HCT116 (cell line): ENCODE data around the gene STK24. TPM values are rescaled to one million over a fixed set of nuclear protein-coding genes. Genes with fewer than 3 reads are reported as not detected.

ENCODE experiments used
- ATAC-seq: fragments of 200-7000 bp; cut with Tn5 transposase; 2 replicates; pipeline ENCODE4 v1.9.1; 2020; ENCODE audit warnings: mild to moderate bottlenecking, moderate library complexity
- BruUV-seq: library from RNA; stranded (reverse); fragments of 400-500 nt; replicated peaks from 2 replicates; lab custom pipeline; 2021; lab: Mats Ljungman, UMichigan
- CTCF ChIA-PET: fragments of 300-600 bp; sonication (Branson Sonifier 250); formaldehyde crosslinking; loops from one replicate; lab custom pipeline; 2021; ENCODE audit warnings: antibody characterized with exemption; lab: Charles Lee
- POLR2A ChIA-PET: fragments of 300-600, 350-600 bp; sonication (Branson Sonifier 250); formaldehyde crosslinking; loops from one replicate; lab custom pipeline; 2021; ENCODE audit warnings: antibody characterized with exemption; lab: Charles Lee
- RAD21 ChIA-PET, 2 experiments: fragments of 300-600 bp; sonication (Branson Sonifier 250); formaldehyde crosslinking; loops; one replicate each; lab custom pipeline; 2023; ENCODE audit warnings: low total read pairs in 2 of 2; ENCODE audit not compliant: uncharacterized antibody in 2 of 2, unreplicated experiment in 2 of 2, low non-redundant PET in 1 of 2; lab: Charles Lee
- DNase-seq: peaks from one replicate; pipeline ENCODE4 v3.0.0-alpha.2; 2010; ENCODE audit warnings: low read depth, low spot score
- H2AFZ ChIP-seq: fragments of 200-600 bp; shearing (Covaris generic), sonication (generic); 2 replicates; pipeline ENCODE4 v1.6.1; 2017; ENCODE audit warnings: low read depth, mixed run types, mixed read lengths, antibody characterized with exemption, low read length; ENCODE audit not compliant: poor library complexity, severe bottlenecking
- H3K27ac ChIP-seq: 2 replicates; pipeline ENCODE4 v1.5.1; 2012; ENCODE audit warnings: low read depth, low read length
- H3K27me3 ChIP-seq: fragments of 200-600 bp; sonication (generic); 2 replicates; pipeline ENCODE4 v1.6.1; 2016; ENCODE audit warnings: mixed run types, low read length, mixed read lengths; ENCODE audit not compliant: insufficient read depth
- H3K36me3 ChIP-seq, 2 experiments: fragments of 200-500 bp in 1 of 2; fragments of 200-600 bp in 1 of 2; sonication (Bioruptor generic) in 1 of 2; sonication (generic) in 1 of 2; 2 replicates each; pipeline versions ENCODE4 v1.5.1 to v1.6.1; 2014 to 2016; ENCODE audit warnings: low read length in 2 of 2, inconsistent platforms in 1 of 2, mixed read lengths in 1 of 2, mixed run types in 1 of 2; ENCODE audit not compliant: insufficient read depth in 2 of 2, control insufficient read depth in 1 of 2
- H3K4me1 ChIP-seq, 2 experiments: fragments of 200-600 bp in 1 of 2; sonication (generic) in 1 of 2; 2 replicates each; pipeline versions ENCODE4 v1.5.1 to v1.6.1; 2012 to 2017; ENCODE audit warnings: low read length in 2 of 2, inconsistent platforms in 1 of 2, mild to moderate bottlenecking in 1 of 2, mixed read lengths in 1 of 2, mixed run types in 1 of 2, moderate library complexity in 1 of 2; ENCODE audit not compliant: insufficient read depth in 2 of 2, control insufficient read depth in 1 of 2
- H3K4me2 ChIP-seq: fragments of 200-600 bp; sonication (generic); 2 replicates; pipeline ENCODE4 v1.6.1; 2017; ENCODE audit warnings: mixed run types, low read length, mixed read lengths
- H3K4me3 ChIP-seq, 2 experiments: fragments of 200-600 bp in 1 of 2; sonication (generic) in 1 of 2; replicated peaks in 1 of 2; 2 replicates each; pipeline ENCODE4 v1.5.1; 2011 to 2016; ENCODE audit warnings: low read length in 2 of 2, control low read depth in 1 of 2, low read depth in 1 of 2, mild to moderate bottlenecking in 1 of 2, mixed read lengths in 1 of 2, mixed run types in 1 of 2
- H3K79me2 ChIP-seq: fragments of 200-600 bp; sonication (generic); 2 replicates; pipeline ENCODE4 v1.6.1; 2017; ENCODE audit warnings: mild to moderate bottlenecking, mixed run types, low read length, moderate library complexity, mixed read lengths; ENCODE audit not compliant: insufficient read depth
- H3K9ac ChIP-seq: fragments of 200-600 bp; sonication (generic); 2 replicates; pipeline ENCODE4 v1.6.1; 2016; ENCODE audit warnings: low read length, mixed read lengths
- H3K9me2 ChIP-seq: fragments of 200-600 bp; sonication (generic), shearing (Covaris generic); 2 replicates; pipeline ENCODE4 v1.6.1; 2017; ENCODE audit warnings: mixed run types, mild to moderate bottlenecking, moderate library complexity; ENCODE audit not compliant: insufficient read depth
- H3K9me3 ChIP-seq, 2 experiments: fragments of 200-500 bp in 1 of 2; fragments of 200-600 bp in 1 of 2; sonication (Bioruptor generic) in 1 of 2; sonication (generic) in 1 of 2; 2 replicates each; pipeline ENCODE4 v1.6.1; 2014 to 2017; ENCODE audit warnings: low read length in 2 of 2, mixed read lengths in 2 of 2, inconsistent platforms in 1 of 2, low read depth in 1 of 2, mild to moderate bottlenecking in 1 of 2, mixed run types in 1 of 2, moderate library complexity in 1 of 2; ENCODE audit not compliant: control insufficient read depth in 1 of 2, insufficient read depth in 1 of 2
- H4K20me1 ChIP-seq: fragments of 200-600 bp; sonication (generic), shearing (Covaris generic); 2 replicates; pipeline ENCODE4 v1.6.1; 2017; ENCODE audit warnings: mixed run types, mild to moderate bottlenecking, moderate library complexity; ENCODE audit not compliant: insufficient read depth
- ATF3 ChIP-seq: IDR thresholded peaks from 2 replicates; pipeline ENCODE4 v1.6.1; 2012
- CEBPB ChIP-seq: IDR thresholded peaks from 2 replicates; pipeline ENCODE4 v1.6.1; 2012; ENCODE audit warnings: low read depth
- CTCF ChIP-seq, 3 experiments: fragments of 200-600 bp in 1 of 3; sonication (generic) in 1 of 3; IDR thresholded peaks in 2 of 3; conservative IDR thresholded peaks in 1 of 3; 2 replicates each; pipeline ENCODE4 v1.5.1; 2012 to 2017; ENCODE audit warnings: low read depth in 2 of 3, low read length in 2 of 3, antibody characterized with exemption in 1 of 3, borderline replicate concordance in 1 of 3, control low read depth in 1 of 3, mild to moderate bottlenecking in 1 of 3, mixed read lengths in 1 of 3, mixed run types in 1 of 3, moderate library complexity in 1 of 3; ENCODE audit not compliant: insufficient read depth in 1 of 3
- EZH2 ChIP-seq: fragments of 200-600 bp; sonication (generic); IDR thresholded peaks from 2 replicates; pipeline ENCODE4 v1.6.1; 2017; ENCODE audit warnings: antibody characterized with exemption, mixed run types
- EZH2phosphoT487 ChIP-seq: fragments of 200-600 bp; IDR thresholded peaks from 2 replicates; pipeline ENCODE4 v1.6.1; 2018; ENCODE audit warnings: antibody characterized with exemption, borderline replicate concordance
- JUND ChIP-seq: IDR thresholded peaks from 2 replicates; pipeline ENCODE4 v1.6.1; 2012
- POLR2A ChIP-seq: IDR thresholded peaks from 2 replicates; pipeline ENCODE4 v1.7.0; 2011; ENCODE audit warnings: borderline replicate concordance; ENCODE audit not compliant: insufficient read depth, insufficient read length; ENCODE audit errors: extremely low read depth
- RAD21 ChIP-seq: IDR thresholded peaks from 2 replicates; pipeline ENCODE4 v1.6.1; 2012; ENCODE audit warnings: low read depth, mild to moderate bottlenecking
- SIN3A ChIP-seq: IDR thresholded peaks from 2 replicates; pipeline ENCODE4 v1.6.1; 2012; ENCODE audit warnings: low read depth
- SRF ChIP-seq: IDR thresholded peaks from 2 replicates; pipeline ENCODE4 v1.6.1; 2012; ENCODE audit warnings: low read depth
- TCF7L2 ChIP-seq: IDR thresholded peaks from 2 replicates; pipeline ENCODE4 v1.7.0; 2011; ENCODE audit warnings: borderline replicate concordance, inconsistent platforms; ENCODE audit not compliant: insufficient read depth, insufficient read length; ENCODE audit errors: extremely low read depth
- ZFX ChIP-seq: fragments of 450-650 bp; IDR thresholded peaks from 2 replicates; pipeline ENCODE4 v1.6.1; 2017
- intact Hi-C: fragments of 100-400 bp; cut with micrococcal nuclease; formaldehyde crosslinking; loops from 2 replicates; pipeline ENCODE4 v1.10.0; 2022
- total RNA-seq: library from RNA; stranded (reverse); gene quantifications from one replicate; pipeline ENCODE4 v1.2.1, GENCODE V29; 2021; ENCODE audit not compliant: unreplicated experiment

STK24 gene
- total RNA-seq, 1 experiment from 2014 or later = 137 TPM

GRCh38 chr13:98419786-98420553, 156.9 kb downstream of the STK24 start:
- BruUV-seq = no TSS peak
- Histone ChIP-seq H3K9ac (no peak overlapping the region), H3K4me2 (no peak overlapping the region), H3K9me3 (no peaks in the 10 kb centered on the region), H3K36me3 (no peaks in the 10 kb centered on the region; a peak in 1 of 4 replicates), H2AFZ (no peak overlapping the region), H4K20me1 (no peaks in the 10 kb centered on the region), H3K4me1 (no peaks in the 10 kb centered on the region), H3K9me2 (no peaks in the 10 kb centered on the region), H3K27me3 (no peaks in the 10 kb centered on the region)
- POLR2A ChIA-PET = no interaction called here
- CTCF ChIA-PET = no interaction called here
- no peak for TF ChIP-seq TCF7L2
- TF ChIP-seq RAD21 = no peak
- TF ChIP-seq SIN3A = no peak
- TF ChIP-seq POLR2A = no peak
- no peak for TF ChIP-seq CEBPB
- no peak for TF ChIP-seq CTCF (IDR thresholded peaks at IDR 0.05 in 2 of 3, conservative IDR thresholded peaks at IDR 0.05 in 1 of 3; ENCODE audit: borderline replicate concordance in 1 of 3, insufficient read depth in 1 of 3, low read depth in 2 of 3, low read length in 2 of 3)
- TF ChIP-seq SRF = no peak
- no peak for TF ChIP-seq ZFX
- TF ChIP-seq ATF3 = no peak
- TF ChIP-seq JUND = no peak
- TF ChIP-seq EZH2phosphoT487 = no peak
- TF ChIP-seq EZH2 = no peak
- TF ChIP-seq, all 23 proteins: peak for 0
- intact Hi-C loops = no loop called here
- RAD21 ChIA-PET = no interaction called here
- Histone ChIP-seq H3K27ac (no peak overlapping the region), H3K4me3 (no peak overlapping the region), H3K79me2 (no peaks in the 10 kb centered on the region)
- DNase-seq (no peak), ATAC-seq (no peak)
